GM21423 (cell line): ENCODE measurements around the gene CASR.
A peak's percentile ranks its signal among the peaks of the same experiment; 100 is the strongest.

Source experiments
- ATAC-seq: cut with Tn5 transposase; IDR thresholded peaks from one replicate; pipeline ENCODE4 v1.9.1; 2021; ENCODE audit warnings: mild to moderate bottlenecking, moderate library complexity; ENCODE audit not compliant: unreplicated experiment

Gene CASR

DNA sequence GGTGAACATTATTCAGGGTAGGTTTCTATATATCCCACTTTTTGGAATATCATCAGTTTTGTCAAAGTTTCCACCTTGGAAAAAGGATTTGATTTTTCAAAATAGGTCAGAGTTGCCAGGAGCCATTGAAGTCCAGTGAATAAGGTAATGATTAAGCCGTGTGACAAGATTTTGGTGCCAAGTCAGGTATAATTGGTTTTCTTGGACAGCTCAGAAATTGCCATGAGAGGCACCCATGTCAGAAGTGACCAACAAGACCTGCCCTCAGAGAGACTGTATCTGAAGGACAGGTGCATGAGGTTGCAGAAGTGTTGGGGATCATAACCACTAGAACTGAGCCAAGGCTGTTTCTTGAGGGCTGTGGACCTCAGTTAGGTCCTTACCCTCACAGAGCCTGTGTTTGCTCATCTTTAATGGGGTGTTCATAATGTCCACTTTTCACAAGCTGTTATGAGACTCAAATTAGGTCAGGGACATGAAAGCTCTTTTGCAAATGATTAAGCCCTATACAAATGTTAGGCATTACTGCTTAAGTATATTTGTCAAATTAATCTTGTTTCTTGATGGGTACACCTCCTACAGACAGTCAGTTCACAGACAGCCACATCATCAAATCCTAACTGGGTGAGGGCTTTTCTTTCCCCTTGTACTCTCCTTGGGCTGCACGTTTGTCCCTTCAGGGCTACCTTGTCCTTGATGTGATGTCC lies 32.3 kb downstream of the CASR start:
- no peak for ATAC-seq

DNA sequence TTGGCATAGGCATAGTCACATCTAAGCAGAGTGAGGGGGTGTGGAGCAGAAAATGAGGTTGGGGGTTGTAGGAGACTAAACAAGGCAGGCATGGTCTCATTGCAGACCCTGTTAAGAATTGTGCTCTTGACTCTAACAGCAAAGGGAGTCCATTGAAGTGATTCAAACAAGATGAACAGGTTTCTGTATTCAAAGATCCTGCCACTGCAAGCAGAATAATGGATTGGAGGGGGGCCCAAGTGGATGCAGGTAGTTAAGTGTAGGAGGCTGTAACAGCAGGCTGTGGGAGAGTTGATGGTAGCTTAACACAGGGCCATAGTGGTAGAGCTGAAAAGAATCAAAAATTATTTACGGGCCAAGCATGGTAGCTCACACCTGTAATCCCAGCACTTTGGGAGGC lies 34.4 kb downstream of the CASR start:
- no peak for ATAC-seq

DNA sequence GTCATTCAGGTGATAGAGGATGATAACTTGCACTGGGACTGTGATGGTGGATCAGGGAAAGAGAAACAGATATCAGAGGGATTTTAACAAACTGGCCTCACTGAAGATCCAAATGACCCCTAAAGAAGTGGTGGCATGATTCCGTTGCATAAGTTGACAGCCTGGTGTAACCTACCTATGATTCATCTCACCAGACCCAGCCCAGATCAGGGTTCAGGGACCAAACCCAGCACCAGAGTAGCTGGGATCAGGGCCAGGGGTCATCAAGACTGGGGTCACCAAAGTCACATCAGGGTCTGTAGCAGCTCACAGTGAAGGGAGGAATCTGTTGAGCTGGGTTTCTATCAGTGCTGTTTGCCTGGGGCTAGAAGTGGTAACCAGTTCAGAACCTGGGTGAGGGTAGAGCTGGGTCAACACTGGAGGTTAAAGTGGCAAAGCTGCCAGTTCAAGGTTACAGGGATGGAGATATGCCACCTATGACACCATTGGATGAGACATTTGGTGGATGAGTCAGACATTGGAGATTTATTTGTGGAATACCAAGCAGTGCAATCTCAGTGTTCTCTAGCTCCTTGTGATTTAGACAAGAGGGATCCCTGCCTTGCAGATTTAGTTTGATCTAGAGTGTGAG lies 35.9 kb downstream of the CASR start:
- no peak for ATAC-seq

DNA sequence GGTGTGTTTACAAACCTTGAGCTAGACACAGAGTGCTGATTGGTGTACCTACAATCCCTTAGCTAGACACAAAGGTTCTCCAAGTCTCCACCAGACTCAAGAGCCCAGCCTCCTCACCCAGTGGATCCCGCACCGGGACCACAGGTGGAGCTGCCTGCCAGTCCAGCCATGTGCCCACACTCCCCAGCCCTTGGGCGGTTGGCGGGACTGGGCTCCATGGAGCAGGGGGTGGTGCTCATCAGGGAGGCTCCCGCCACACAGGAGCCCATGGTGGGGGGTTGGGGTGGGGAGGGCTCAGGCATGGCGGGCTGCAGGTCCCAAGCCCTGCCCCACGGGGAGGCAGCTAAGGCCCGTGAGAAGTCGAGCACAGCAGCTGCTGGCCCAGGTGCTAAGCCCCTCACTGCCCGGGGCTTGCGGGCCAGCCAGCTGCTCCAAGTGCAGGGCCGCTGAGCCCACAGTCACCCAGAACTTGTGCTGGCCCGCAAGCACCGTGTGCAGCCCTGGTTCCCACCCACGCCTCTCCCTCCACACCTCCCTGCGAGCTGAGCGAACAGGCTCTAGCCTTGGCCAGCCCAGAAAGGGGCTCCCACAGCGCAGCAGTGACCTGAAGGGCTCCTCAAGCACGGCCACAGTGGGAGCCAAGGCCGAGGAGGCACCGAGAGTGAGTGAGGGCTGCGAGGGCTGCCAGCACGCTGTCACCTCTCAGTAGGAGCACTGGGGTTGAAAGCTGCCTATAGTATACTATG lies 43.7 kb downstream of the CASR start:
- no peak for ATAC-seq

DNA sequence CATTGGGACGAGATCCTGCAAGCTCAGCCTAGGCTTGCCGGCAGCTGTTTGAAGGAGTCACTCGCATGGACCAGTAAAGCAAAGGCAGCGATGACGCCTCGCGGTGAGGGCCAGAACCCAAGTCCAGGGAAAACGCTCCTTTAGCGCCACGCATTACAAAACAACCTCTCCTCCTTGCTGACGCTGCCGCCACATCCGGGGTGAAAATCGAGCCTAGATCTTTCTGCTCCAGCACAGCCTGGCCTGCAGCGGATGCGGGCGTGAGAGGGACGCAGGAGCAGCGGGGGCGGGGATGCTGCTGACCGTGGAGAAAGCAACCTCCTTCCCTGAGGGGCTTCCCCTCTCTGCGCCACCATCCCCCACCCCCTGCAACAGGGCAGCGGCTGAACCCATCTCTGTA lies 46.7 kb downstream of the CASR start:
- no peak for ATAC-seq

DNA sequence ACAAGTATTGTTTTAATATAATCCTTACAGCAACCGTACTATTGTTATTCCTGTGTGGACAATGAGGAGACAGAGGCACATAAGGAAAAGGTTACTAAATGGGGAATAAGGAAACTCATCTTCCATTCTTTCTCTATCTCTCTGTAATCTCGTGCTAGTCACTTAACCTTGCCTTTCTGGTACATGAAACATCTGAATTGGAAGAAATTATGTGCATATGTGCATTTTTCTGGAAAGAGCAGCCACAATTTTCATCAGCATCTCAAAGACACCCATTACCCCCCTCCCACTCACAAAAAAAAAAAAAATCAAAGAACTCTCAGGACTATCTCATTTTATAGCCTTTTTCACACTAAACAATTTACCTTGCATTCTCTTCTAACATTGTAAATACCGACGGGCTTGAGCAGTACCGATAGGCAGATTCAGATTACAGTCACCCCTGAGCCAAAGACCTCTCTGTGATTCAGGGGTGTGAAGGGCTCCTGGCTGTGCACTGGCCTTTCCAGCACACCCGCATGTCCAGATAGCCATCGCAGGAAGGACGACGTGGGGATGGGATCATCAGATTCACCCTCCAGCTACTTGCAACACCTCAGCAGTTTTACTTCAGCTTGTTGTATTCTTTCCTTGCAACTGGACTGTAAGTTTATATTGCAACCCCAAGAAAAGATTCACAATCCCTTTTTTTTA lies 48.1 kb downstream of the CASR start:
- ATAC-seq, result no peak

DNA sequence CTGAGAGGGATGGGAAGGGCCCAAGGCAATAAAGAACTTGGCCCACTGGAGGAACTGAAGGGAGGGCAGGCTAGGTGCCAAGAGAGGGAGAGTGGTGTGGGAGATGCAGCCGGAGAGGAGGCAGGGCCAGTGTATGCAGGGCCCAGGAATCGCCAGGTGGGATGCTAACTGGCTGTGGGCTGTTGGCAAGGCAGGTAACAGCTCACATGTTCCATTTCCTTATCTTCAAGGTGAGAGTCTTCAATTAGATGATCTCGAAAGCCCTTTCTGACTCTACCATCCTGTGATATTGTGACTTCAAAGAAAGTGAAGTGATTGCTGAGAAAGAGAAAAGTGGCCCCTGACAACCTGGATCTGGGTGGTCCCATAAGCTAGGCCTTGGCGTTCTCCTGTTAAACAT lies 49.0 kb downstream of the CASR start:
- no peak for ATAC-seq

DNA sequence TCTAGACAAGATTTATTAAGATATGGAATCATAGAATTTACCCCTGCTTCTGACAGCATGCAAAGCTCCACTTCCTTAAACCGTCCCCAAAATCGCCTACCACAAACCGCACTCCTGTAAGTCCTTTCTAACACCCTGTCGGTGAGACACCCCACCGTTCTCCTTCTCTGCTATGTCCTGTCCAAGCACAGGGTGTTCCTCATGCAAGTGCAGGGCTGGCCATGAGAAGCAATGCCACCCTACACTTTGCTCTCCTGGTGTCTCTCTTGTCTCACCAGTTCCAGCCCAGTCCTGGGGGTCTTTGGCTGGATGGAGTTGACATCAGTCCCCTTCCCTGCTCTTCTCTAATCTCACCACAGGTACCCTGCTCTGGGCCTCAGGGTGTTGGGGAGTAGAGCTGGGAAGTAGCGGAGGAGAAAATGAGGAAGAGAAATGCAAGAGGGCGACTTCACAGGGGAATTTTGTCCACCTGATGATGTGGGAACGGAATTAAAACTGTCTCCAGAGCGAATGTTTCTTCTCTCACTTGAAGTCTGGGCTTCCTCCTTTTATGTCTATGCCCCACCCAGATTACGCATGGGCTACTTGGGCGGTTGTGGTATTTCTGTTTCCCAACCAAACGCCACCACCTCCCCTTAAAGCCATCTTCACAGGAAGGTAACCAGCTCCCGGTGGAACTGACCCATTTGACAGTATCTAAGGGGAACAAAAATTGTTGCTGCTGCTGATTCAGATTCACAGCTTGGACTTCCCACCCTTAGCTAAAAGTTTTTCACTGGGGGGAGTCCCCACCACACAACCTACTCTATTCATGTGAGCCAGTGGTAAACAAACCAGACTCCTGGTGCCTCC lies 49.9 kb downstream of the CASR start:
- ATAC-seq, result peak; percentile 75

DNA sequence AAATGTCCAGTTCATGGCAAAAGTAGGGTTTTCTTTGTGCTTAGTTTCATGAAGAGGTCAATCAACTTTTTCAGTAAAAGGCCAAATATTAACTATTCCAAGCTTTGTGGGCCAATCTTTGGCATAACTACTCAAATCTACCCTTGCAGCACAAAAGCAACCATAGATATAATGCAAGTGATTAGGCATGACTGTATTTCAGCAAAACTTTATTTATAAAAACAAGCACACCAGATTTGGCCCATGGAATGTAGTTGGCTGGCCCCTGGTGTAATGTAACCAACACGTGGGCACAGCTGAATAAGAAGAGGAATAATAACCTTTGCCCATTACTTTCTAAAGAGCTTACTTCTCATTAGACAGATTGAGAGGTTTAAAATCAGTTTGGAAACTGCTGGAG lies 50.6 kb downstream of the CASR start:
- no peak for ATAC-seq

DNA sequence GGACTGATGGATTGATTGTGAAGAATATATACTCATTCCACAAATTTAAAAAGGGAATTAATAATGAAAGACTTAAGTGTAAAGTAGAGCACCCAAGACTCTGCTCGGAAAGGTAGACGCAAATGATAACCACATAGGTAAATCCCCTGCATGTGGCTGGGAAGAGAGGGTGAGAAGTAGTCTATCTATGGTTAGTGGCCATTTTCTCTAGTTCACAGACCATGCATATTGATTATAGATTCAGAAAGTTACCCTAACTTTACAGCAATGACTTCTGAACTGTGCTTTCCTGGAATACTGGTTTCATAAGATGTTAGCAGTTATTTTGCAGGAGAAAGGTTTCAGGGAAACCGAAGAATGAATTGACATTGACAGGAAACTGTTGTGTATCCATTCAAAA lies 51.7 kb downstream of the CASR start:
- ATAC-seq, result no peak

DNA sequence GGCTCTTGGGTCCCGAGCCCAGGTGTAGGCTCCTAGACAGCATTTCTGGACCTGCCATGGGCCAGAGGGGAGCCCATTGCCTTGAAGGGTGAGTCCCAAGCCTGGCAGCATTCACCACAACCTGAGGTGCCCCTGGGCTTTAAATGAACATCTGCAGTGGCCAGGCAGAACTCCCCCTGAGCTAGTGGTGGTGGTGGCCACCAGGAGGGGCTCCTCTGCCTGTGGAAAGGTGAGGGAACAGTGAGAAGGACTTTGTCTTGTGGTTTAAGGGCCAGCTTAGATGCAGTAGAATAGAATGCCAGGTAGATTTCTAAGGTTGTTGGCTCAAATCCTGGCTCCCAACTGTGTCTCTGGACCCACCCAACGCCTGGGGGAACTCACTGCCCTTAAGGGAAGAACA lies 55.6 kb downstream of the CASR start:
- ATAC-seq, result no peak

DNA sequence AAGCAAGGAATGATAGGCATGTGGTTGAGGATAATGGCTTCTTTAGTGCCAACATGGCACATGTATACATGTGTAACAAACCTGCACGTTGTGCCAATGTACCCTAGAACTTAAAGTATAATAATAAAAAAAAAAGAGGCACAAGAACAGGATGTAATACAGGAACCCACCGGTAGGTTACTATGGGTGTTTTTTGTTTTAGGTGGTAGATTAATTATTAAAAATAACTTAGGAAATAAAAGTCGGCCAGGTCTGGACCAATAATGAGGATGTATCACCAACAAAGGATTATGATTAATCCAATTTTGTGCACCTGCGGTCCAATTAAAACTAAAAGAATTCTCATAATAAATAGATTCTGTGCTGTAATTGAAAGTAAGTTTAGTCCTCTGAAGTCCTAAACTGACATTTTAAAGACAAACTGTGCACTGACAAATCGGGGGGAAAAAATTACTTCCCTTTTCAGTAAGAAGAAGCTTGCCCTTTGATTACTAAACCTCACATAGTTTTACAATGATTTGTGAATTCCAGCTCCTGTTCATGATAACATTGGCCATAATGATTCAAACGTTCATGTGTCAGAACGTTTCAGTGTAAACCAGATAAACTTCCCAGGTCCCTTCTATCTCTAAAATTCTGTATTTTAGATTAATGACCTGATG lies 62.2 kb downstream of the CASR start:
- ATAC-seq, result no peak

DNA sequence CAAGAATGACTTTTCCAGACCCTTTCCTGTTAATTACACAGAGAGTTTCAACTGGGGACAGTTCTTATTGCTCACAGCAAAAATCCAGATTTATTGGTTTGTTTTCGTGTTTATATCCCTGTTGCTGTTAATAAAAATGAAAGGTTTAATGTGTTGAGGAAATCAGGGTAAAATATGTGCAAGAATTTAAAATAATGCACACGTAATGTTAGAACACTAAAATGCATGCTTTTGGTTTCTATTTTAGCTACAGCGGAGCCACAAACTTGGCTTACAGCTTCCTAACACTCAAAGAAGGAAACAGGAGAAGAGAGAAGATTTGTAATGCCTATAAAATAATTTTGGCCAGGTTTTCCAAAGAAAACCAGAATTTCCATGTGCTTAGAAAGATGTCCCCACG lies 62.7 kb downstream of the CASR start:
- ATAC-seq, result no peak

DNA sequence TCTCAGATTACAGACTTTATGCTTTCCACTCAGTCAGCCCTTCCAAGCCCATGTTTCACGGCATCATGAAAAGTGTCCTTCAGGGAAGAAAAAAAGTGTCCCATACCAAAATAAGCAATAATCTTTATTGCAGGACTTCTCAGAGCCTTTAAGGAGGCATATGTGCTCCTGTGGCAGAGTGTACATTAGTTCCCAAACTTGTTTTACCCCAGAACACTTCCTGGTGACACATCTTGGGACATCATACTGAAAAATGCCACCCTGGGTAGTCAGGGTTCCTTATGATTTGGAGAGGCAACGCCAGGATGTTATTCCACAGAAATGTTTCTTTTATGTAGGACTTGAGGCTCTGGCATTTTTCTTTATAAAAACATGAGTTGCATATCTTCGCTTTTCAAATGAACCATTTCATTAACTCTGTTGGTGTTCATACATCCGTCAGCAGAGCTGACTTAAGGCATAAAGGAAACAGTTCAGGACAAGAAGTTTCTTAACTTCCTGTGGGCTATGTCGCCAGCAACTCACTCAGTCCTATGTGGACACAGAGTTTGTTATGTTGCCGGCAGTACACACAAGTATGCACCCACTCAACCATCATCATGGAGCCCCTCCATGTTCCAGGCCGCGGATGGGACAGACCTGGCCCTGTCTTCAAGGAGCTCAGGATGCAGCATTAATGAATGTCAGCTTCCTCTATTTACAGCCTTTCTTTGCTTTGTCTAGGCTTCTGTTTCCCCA lies 63.8 kb downstream of the CASR start:
- ATAC-seq, result no peak

DNA sequence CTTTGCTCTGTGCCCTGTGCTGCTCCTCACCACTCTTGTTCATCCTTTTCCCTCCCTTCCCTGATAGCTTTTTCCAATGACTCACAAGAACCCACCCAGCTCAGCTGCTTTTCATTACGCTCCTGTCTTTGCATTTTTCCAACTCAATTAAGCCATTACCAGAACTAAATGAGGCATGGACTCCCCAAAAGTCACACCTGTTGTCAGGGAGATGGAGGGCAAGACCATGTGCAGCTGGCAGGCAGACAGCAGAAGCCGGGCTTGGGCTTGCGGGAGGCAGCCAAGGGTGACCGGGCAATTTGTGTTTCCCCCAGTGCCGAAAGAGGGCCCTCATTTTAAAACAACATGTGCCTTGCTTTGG lies 64.3 kb downstream of the CASR start:
- no peak for ATAC-seq

DNA sequence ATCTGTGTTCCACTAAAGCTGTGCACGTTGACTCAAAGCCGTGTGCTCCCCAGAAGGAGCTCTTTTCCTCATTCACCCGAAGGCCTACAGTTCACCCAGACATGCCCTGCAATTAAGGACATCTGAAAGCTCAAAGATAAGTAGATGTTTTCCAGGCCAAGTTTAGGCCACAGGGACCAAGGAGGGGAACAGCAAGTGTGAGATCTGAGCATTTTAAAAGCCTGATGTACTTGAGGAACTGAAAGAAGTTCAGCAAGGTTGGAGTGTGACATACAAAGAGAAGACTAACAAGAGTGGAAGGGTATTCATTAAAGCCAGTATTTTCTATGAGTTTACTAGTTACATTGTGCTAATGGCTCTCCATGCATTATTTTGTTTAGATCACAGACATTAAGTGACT lies 68.0 kb downstream of the CASR start:
- ATAC-seq, result no peak

DNA sequence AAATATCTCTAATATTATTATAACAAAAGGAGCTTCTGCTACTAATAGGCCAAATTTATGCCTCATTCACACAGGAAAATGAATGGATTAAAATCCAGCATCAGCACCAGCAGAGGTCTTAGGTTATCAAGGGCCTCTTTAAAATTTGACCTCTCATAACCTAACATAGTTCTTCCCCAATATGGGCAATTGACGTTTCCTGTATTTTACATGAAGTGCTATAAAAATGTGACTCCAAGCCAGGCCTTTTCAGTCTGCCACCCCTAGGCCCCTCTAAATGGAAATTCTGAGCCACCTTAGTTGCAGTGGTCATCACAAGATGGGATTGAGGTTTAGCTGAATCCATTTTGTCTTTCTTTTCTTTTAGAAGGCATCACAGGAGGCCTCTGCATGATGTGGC lies 70.1 kb downstream of the CASR start:
- no peak for ATAC-seq

DNA sequence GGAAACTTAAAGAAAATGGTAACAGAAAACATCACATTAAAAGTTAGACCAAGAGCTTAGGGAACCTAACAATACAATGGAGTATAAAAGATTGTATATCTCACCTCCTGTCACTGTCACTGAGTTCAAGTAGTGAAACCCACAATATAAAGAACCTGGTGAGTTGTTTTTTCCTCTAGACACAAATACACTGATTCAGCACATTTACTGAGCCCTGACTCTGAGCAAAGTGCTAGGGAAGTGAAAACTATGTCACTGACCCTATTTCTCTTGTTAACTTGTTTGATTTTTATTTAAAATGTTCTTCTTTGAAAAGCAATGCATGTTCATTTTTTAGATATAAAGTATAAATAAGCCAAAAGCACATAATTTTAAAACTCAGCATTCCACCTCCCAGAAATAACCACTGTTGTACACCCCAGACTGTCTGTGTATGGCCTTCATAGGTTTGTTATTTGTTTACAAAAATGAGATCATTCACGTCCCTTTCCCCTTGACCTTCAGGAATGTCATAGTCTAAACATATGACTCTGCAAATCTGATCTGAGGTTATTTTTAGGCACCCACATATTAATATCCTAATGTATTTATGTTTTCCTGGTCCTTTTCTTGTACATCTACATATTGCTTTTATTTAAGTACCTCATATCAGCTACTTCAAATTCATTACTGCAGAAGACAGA lies 72.4 kb downstream of the CASR start:
- ATAC-seq, result peak; percentile 69
